Renal cortical epithelial cell (primary cell): Measurements from ENCODE around the gene COLEC12. TPM values are rescaled to one million over a fixed set of nuclear protein-coding genes. Genes with fewer than 3 reads are reported as not detected.

Experiments
- DNase-seq: peaks from one replicate; pipeline ENCODE4 v3.0.0-alpha.2; 2011; ENCODE audit warnings: low read depth
- total RNA-seq: library from RNA; depleted of rRNA; stranded (reverse); fragments of >200 nt; gene quantifications from 2 replicates; pipeline ENCODE4 v1.2.3, GENCODE V29; 2014

COLEC12 gene
- total RNA-seq, 1 donor from 2014 or later: 34.7 TPM

DNA sequence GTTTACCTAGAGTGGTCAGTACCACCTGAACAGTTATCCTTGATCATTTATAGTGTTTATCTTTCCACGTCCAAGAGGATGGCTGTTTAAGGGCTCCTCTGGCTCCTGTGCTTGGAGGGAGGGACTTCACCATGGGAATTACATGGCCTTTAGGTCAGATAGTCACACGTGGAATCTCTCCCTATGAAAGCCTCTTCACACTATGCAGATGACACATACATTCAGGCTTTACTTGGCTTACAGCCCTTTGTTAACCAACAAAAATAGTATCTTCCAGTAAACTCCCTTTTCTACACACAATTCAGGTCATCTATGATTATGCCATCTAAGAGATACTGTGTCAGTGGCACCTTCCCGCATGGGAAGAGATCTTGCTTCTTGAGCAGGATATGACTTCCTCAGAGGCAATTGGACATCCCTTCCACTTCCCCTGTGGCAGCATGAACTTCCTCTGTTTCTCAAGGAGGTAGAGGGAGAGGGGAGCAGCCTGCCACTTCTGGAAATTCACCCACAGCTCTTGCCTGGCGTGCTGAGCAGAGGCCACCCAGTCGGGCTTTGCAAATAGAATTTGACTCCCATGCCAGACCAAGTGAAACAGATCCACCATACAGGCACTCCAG is 53.5 kb downstream of the COLEC12 start:
- no peak for DNase-seq

DNA sequence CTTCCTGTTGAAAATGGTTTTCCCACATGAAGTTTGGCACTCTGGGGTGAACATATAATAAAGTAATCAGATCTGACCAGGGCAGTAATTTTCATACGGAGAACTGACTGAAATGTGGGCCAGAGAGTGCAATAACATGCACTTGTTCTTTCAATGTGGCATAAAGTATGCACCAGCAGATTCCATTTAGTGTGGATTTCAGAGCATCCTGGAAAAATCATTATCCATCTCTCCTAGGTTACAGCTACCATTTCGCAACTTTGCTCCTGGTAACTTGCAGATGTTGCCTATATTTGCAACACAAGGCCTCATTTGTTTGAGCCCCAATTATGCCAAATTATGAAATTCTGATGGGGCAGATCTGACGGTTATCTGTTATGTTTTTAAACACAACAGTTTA is 55.4 kb downstream of the COLEC12 start:
- DNase-seq: no peak

DNA sequence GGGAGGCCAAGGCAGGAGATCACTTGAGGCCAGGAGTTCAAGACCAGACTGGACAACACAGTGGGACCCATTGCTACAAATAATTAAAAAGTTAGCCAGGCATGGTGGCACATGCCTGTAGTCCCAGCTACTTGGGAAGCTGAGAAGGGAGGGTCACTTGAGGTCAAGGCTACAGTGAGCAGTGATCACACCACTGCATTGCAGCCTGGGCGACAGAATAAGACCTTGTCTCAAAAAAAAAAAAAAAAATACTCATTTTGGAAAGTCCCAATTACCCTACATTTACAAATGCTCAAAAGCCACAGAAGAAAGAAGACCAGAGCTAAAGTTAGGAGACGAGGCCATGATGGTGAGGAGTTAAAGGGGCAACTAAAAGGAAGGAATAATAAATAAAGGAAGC is 61.9 kb downstream of the COLEC12 start:
- no peak for DNase-seq

DNA sequence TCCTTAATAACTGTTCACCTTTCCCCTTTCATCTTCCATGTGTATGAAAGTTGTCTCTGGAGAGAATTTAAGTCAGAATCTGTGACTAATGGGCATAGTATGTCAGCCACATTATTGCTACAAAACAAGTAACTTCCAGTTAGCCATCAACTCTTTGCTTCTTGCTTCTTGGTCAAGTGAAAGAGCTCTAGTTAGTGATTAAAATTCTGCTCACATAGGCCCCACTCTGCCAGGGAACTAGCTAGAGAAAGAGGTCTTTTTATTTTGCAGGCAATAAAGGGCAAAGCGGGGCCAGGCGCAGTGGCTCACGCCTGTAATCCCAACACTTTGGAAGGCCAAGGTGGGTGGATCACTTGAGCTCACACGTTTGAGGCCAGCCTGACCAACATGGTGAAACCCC is 64.6 kb downstream of the COLEC12 start:
- peak; percentile 98 for DNase-seq

DNA sequence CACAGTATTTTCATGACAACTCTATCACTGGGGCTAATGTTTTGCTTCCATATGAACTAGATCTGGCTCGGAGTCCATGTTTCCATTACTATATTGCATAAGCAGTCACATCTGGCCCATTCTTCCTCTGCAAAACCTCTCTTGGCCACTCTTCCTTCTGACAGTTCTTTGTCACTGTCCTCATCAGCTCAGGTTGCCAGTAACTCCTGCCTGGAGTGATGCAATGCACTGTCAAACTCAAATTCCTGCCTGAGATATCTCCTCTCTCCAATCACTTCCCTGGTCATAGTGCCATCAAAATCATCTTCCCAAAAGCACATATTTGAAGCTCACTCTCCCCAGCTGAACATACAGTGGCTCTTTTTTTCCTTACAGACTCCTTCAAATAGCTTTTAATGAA is 66.1 kb downstream of the COLEC12 start:
- DNase-seq: no peak

DNA sequence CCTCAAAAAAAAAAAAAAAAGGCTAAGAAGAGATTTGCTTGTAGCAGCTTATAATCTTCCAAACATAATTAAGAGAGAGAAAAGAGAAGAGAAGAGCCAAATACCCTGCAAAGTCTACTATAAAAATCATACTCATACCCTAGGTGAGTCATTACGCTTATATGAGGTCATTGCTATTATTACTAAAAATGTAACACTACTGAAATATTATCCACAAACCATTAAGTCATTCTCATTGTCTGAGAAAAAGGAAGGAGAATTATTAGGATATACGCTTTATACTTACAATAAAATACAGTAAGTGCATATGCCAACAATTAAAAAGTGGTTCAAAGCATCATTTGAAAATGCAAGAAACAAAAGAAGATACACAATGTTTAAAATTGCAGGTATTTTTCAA is 66.5 kb downstream of the COLEC12 start:
- DNase-seq: no peak

DNA sequence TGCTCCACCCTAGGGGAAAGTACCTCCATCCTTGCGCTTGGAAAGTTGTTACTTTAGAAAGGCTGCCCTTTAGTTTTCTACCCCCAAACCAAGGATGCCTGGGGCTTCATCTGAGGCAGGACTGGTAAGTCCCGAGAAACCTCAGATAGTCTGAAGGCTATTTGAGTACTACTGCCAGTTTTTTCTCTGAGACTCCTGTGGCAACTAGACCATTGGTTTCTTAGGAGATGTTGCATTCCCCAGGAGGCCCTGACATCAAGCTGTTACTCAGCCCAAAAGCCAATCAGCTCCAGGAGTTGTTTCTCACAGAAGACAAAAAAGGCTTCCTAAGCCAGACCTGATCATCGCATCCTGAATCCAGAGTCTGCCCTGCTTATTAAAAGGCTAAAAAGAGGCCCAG is 67.2 kb downstream of the COLEC12 start:
- DNase-seq: no peak

DNA sequence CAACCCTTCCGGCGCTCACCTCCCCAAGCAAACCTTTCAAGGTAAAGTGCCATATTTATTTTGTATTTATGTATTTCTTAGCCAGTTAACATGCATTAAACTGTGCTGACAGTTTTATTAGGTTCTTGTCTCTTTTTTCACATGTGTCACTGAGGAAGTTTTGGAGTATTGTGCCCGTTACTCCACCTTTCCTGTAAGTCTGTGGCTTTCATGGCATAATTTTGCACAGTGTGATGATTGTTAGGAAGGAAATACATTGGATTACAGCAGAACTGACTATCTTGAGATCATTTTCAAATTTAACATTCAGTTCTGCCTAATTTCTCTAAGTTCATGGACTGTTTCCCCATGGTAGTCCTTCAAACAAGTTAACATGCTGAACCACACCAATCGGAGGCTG is 67.7 kb downstream of the COLEC12 start:
- no peak for DNase-seq

DNA sequence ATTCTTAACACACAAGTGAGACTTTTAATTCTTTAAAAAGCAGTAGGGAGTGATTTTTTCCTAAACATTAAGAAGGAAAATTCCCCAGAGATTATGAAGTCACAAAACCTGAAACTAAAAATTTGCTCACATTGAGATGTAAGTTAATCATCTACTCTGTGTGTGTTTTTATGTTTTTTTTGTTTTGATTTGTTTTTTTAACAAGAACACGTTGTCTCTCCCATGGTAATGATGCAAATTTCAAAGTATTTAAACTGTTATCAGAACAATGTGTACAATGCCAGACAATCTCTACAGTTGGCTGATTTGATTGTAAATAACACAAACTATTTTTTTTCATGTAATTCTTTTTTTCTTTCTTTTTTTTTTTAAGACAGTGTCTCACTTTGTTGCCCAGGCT is 71.5 kb downstream of the COLEC12 start:
- peak; percentile 87 for DNase-seq

DNA sequence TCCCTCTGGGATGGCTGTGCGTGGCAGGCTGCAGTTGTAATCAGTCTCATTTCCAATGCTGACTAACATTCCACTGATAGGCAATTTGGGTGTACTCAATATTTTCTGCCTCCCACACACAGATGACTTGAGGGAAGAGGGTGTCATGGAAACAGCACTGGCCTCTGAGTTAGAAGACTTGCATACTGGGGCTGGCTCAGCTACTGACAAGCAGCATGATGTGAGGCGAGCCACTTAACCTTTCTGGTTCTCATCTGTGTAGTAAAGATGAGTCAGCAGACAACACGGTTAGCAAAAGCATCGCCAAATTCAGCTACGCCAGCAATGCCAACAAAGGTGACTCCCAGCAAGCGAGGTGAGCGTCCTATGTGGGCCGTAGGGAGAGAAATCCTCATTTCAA is 73.5 kb downstream of the COLEC12 start:
- DNase-seq: peak; percentile 70

DNA sequence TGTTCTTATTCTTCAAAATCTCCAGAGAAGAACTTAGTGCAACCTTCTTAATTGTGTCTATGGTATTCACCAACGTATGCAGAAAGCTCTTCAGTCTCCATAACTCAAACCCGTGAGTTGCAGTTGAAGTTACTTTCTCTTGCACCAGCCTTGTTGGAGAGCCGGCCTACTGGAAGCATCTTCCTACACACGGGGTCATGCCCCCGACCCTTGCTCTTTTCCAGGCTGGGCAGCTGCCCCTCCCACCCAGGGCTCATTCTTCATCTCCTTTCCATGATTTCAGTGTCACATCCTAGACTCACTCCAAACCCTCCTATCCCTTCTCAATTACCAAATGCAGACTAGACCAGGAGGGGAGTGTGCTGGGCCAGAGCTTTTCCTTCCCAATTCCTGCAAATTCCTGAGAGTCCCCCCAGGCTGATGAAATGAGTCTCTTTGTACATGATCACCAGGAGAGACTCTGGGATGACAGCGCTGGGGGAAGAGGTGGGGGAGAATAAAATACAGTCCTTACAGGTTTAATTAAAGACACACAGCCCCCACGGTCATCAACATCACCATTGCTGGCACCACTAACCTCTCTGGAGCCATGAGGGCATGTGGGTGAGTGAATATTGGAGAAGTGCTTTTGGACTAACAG is 75.3 kb downstream of the COLEC12 start:
- DNase-seq: no peak

DNA sequence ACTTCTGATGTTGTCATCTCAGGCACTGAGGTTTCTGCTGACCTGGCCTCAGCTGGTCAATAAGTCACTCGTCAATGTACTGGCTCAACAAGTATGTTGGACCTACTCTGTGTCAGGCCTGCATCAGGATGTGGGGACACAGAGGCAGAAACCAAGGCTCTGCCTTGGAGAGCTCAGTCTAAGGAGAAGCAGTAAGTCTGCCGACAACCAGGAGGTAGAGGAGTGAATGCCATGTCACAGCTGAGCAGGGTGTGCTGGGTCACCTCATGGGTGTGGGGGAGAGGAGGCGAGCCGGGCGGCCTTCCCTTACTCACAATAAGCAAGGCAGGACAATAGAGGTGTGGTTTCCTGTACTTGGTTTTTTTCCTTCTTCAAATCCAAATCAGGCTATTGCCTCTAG is 75.8 kb downstream of the COLEC12 start:
- no peak for DNase-seq

DNA sequence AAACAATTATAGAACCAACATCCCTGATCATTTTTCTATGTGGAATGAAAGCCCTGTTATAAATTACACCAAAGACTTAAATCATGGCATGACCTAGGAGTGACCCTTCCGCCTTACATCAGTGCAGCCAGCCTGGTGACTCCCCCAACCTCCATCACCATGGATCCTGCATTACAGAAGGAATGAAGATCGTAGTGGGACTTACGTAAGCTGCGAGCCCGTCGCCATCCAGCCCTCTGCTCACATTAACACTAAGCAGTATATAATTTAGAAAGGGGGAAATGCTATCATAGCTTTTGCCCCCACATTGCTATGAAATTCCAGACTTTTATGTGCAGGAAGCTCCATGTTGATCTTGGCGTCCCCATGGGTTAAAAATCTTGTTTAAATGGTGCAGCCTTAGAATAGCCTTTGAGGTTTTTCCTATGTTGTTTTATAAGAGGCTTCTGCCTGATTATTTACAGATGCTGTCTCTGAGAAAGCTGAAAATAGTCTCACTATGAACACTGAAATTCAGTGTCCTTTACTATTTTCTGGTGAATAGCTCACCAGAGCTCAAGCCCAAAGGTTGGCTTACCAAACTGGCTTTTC is 76.3 kb downstream of the COLEC12 start:
- DNase-seq: no peak

DNA sequence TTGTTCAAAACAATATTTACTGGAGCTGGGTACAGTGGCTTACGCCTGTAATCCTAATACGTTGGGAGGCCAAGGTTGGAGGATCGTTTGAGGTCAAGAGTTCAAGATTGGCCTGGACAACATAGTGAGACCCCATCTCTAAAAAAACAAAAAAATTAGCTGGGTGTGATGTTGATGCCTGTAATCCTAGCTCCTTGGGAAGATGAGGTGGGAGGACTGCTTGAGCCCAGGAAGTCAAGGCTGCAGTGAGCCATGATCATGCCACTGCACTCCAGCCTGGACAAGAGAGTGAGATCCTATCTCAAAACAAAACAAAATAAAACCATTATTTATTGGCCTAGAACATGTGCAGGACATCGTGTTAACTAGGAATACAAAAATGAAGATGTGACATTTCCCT is 77.5 kb downstream of the COLEC12 start:
- DNase-seq: no peak

DNA sequence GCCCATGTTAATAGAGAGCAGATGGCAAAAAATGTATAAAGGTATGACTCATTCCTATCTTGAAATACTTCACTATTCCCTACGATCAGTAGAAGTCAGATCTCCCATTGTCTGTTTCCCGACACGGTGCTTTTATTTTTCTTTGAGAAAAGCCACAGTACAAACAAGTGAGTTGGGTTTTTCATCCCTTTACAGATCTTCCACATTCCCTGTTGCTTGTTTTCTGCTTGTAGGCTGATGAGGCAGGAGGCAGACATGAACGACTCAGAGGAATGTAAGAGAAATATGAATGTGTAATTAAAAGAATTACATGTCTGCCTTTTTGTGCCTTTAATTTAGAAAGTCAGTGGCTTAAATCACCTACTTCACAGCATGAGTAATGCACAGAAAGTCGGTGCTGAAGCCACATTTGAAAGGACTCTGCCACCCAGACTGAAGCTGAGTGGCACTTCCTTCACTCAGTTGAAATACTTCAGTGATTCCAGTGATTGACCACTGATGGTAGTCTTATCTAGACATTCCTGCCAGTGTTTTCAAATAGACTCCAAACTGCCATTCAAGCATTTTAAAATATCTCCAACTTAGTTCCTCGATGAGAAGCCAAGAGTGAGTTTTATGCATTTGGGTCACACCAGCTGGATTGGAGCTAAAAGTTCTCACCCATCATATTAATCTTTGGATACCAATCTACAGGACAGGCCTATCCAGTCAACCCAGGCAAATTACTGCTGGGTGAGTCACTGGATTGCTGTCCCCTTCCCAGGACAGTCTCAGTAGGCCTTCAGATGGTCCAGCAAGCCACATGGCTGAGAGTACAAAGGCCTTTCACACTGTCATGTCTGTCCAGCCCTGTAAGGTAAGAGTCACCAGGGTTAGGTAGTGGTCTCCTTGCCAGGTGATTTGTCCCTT is 79.0 kb downstream of the COLEC12 start:
- DNase-seq: peak; percentile 50

DNA sequence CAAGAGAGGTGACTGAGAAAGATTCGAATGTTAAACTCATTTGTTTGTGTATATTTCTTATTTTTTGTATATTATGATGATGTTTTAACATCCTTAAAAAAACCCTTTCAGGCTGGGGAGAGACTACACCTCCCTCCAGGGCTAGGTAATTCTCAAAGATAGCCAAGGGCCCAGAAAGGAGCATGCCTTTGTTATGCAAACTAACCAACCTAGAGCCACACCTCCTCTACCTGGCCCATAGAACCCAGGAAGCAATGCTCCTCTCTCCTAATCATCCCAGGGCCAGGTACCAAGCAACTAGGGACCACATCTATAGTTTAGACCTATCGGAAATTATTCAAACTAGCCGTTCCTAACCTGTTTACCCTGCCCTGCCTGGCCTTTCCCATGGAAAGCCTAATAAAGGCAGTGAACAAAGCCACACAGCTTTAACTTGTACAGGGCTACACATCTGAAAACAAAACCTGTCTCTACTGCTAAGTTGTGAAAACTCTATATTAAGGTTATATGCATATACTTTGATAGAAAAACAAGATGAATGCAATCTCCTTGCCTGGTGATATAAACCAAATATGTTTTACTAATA is 79.7 kb downstream of the COLEC12 start:
- no peak for DNase-seq

DNA sequence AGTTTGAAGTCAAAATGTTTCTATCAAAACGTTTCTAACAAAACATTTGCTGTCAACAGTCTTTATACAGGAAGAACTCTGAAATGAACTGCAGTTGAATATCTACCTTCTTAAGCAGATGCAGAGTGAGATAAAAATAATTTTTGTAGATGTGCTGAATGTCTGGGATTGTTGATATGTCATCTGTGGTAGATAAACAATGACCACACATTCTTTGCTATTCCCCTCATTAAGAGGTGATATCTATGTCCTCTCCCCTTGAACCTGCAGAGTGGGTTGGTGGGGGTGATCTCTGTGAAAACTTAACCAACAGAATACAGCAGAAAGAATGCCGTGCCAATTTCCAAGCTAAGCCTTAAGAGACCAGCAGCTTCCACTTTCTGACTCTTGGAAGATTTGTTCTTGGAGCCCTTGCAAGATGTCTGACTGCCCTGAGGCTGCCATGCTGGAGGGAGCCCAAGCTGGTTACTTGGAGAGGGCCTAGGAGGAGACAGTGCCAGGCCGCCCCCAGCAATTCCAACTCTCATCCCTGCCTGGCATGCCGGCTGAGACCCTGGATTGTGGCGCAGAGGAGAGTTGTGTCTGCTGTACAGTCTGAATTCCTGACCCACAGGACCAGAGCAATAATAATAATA is 80.8 kb downstream of the COLEC12 start:
- no peak for DNase-seq

DNA sequence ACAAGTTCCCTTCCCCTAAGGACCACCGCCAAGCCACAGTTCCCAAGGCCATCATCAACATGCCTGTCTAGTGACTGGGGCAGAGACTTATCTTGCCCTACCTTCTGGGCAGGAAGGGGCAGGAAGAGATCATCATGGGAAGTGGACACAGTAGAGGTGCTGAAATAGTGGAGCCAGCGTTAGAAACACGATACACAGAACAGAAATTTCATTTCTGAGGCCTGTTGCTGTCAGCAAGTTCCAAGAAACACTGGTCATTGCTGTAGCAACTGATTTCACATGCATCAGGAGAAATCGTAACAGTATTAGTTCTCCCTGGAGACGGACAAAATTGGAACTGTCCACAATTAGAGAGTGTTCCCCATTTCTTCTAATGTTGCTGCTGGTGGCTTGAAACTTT is 83.0 kb downstream of the COLEC12 start:
- no peak for DNase-seq

DNA sequence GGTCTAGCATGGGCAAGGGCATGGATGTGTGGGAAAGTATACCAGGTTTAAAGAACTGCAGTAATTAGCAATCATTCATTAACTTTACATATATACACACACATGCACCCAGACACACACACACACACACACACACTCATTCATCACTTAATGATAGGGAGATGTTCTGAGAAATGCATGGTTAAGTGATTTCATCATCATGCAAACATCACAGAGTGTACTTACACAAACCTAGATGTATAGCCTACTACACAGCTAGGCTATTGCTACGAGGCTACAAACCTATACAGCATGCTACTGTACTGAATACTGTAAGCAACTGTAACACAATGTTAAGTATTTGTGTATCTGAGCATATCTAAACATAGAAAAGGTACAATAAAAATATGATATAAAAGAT is 83.6 kb downstream of the COLEC12 start:
- no peak for DNase-seq

DNA sequence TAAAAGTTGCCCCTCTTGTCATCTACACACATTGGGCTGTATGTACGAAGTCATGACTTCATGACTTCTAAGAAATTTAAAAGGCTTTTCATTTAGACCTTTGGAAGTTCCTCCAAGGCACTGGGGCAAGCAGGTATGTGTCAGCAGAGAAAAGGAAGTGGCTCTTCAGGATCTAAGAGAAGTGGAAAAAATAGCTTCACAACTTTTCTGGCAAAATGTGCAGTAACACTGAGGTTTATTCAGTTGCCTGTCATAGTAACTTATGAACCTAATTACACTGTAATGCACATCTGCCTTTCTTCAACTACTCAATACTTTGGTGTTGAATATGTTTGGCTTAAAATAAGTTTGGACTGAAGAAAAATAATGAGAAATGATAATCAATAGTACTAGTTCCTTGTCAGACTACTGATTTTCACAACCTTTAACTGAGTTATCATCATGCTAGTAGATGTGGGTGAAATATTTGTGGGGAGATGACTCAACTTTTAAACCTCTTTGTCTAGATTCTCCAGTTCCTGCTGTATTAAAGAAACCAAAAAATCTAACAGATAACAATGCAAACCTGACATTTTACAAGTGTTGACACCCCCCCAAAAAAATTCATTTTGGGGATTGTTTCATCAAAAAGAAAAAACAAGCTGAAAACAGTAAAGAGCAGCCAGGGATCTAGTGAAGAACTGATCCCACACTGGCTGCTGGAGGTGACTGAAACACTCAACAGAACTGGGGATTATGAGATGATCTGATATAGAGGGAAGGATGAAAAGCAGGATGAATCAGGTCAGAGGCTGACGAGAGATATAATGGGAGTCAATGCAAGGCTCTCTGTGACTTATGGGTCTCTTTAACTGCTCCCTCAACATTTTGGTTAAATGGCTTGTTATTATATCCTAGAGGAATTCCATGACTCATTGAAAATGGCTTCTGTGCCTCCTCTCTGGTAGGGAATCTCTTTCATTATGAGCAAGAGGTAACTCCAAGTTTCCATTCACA is 84.6 kb downstream of the COLEC12 start:
- peak; percentile 77 for DNase-seq
